Osteoblast (primary cell): ENCODE results near the gene MAPK10. TPM values are rescaled to one million over a fixed set of nuclear protein-coding genes. Genes with fewer than 3 reads are reported as not detected.
"Not testable (repeated sequence)": the region's sequence is repeated elsewhere in the genome, so short reads cannot be mapped to it uniquely, and the experiment has no call there.

ENCODE experiments used
- DNase-seq: peaks from one replicate; pipeline ENCODE4 v3.0.0; 2011; ENCODE audit warnings: low spot score, mixed read lengths; ENCODE audit not compliant: insufficient read length; ENCODE audit errors: missing footprints
- H2AFZ ChIP-seq: 2 replicates; pipeline ENCODE4 v1.6.0; 2011; ENCODE audit warnings: mild to moderate bottlenecking, low read length
- H3K27ac ChIP-seq: 2 replicates; pipeline ENCODE4 v1.5.1; 2011; ENCODE audit warnings: mild to moderate bottlenecking, low read depth, low read length, moderate library complexity
- H3K27me3 ChIP-seq: 2 replicates; pipeline ENCODE4 v1.6.0; 2012; ENCODE audit warnings: mild to moderate bottlenecking, control low read depth, inconsistent platforms, low read length, moderate library complexity; ENCODE audit not compliant: insufficient read depth
- H3K36me3 ChIP-seq: 2 replicates; pipeline ENCODE4 v1.5.1; 2011; ENCODE audit warnings: mild to moderate bottlenecking, low read length, control low read depth, moderate library complexity; ENCODE audit not compliant: insufficient read depth
- H3K4me1 ChIP-seq: 2 replicates; pipeline ENCODE4 v1.5.1; 2011; ENCODE audit warnings: mild to moderate bottlenecking, low read length, control low read depth, moderate library complexity; ENCODE audit not compliant: insufficient read depth
- H3K4me2 ChIP-seq: 2 replicates; pipeline ENCODE4 v1.6.0; 2011; ENCODE audit warnings: mild to moderate bottlenecking, low read length; ENCODE audit not compliant: insufficient read depth
- H3K4me3 ChIP-seq: fragments of 200-600 bp; sonication (generic); 3 replicates; pipeline ENCODE4 v1.5.1; 2012; ENCODE audit warnings: mild to moderate bottlenecking, low read length, inconsistent platforms; ENCODE audit not compliant: insufficient read depth
- H3K79me2 ChIP-seq: 2 replicates; pipeline ENCODE4 v1.6.0; 2012; ENCODE audit warnings: mild to moderate bottlenecking, low read length, control low read depth, inconsistent platforms; ENCODE audit not compliant: insufficient read depth
- H3K9me3 ChIP-seq: 2 replicates; pipeline ENCODE4 v1.5.1; 2011; ENCODE audit warnings: low read depth, low read length, control low read depth
- H4K20me1 ChIP-seq: 2 replicates; pipeline ENCODE4 v1.6.0; 2012; ENCODE audit warnings: mild to moderate bottlenecking, low read length, control low read depth; ENCODE audit not compliant: insufficient read depth
- CTCF ChIP-seq: IDR thresholded peaks from 2 replicates; pipeline ENCODE4 v1.5.1; 2011; ENCODE audit warnings: mild to moderate bottlenecking, low read depth, low read length, moderate library complexity; ENCODE audit errors: extremely low read depth
- total RNA-seq: library from RNA; depleted of rRNA; stranded (reverse); fragments of >200 nt; gene quantifications from 2 replicates; pipeline ENCODE4 v1.2.3, GENCODE V29; 2012

The MAPK10 gene
- total RNA-seq, 1 donor = 13.0 TPM

DNA sequence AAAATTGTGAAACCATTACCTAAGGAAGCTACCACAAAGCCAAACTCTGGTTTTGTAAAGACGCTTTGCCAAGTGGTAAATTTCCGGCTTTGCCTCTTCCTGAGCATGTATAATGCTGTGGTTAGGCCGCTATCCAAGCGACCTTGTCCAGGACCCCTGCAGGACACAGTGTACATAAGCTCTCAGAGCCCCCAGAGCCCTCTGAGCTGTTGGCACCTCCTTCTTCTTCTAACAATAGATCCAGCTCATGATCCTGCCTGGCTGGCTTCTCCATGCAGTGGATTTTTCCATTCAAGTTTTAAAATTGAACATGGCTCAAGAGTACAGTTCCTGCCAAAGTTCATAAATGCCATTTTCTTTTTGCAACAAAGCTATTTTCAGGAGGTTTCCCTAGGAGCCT, 326.7 kb downstream of the MAPK10 start:
- Histone ChIP-seq H3K4me1 (peaks cover 50% of the 10 kb centered on the region), H3K4me3 (peak overlapping the region; percentile 10), H3K79me2 (no peaks in the 10 kb centered on the region), H3K27me3 (no peaks in the 10 kb centered on the region), H3K27ac (peak overlapping the region; percentile 80), H2AFZ (peak overlapping the region; percentile 38), H4K20me1 (no peaks in the 10 kb centered on the region), H3K9me3 (no peaks in the 10 kb centered on the region), H3K36me3 (no peaks in the 10 kb centered on the region), H3K4me2 (peak overlapping the region; percentile 62)
- DNase-seq = peak; percentile 41
- peak; percentile 6 for TF ChIP-seq CTCF

GRCh38 chr4:86032476-86033022, 327.3 kb downstream of the MAPK10 start:
- peak overlapping the region; percentile 80 for H3K27ac ChIP-seq
- peak overlapping the region; percentile 1 for H3K4me3 ChIP-seq
- no peaks in the 10 kb centered on the region for H3K27me3 ChIP-seq
- TF ChIP-seq CTCF = no peak
- H3K36me3 ChIP-seq = no peaks in the 10 kb centered on the region
- peak; percentile 77 for DNase-seq
- H3K4me1 ChIP-seq = peaks cover 50% of the 10 kb centered on the region
- H3K9me3 ChIP-seq = no peaks in the 10 kb centered on the region
- H4K20me1 ChIP-seq = no peaks in the 10 kb centered on the region
- H3K79me2 ChIP-seq = no peaks in the 10 kb centered on the region
- peak overlapping the region; percentile 0 for H2AFZ ChIP-seq
- H3K4me2 ChIP-seq = peak overlapping the region; percentile 62

- H3K4me2 ChIP-seq = peak overlapping the region; percentile 62
- peak; percentile 14 for DNase-seq
Measured at GRCh38 chr4:86031927-86032326, 327.9 kb downstream of the MAPK10 start.

DNA sequence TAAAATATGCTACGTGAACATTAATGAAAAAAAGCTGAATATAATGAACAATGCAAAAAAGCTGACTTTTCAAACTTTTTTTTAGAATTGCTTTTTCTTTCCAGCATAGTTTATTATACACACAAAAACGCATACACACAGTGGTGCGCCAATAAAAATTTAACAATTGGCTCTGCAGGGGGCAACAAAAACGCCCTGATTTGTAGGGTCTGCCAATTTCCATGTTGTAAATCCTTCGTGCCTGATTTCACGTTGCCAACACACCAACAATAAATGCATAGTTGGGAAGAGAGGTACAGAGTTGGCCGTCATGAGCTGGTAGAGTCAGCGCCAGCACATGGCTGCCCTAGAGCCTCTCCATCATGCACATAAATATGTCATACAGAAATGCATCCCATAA, 333.1 kb downstream of the MAPK10 start:
- Histone ChIP-seq H3K79me2 (no peaks in the 10 kb centered on the region), H4K20me1 (no peaks in the 10 kb centered on the region), H2AFZ (no peak overlapping the region), H3K9me3 (no peaks in the 10 kb centered on the region), H3K27ac (no peak overlapping the region), H3K4me1 (peaks cover under 1% of the 10 kb centered on the region), H3K4me2 (no peak overlapping the region), H3K27me3 (no peaks in the 10 kb centered on the region), H3K4me3 (no peak overlapping the region), H3K36me3 (no peaks in the 10 kb centered on the region)
- no peak for TF ChIP-seq CTCF
- DNase-seq = no peak

More at GRCh38 chr4:86031927-86032326, 327.9 kb downstream of the MAPK10 start:
- Histone ChIP-seq H3K27me3 (no peaks in the 10 kb centered on the region), H4K20me1 (no peaks in the 10 kb centered on the region), H3K4me3 (no peak overlapping the region), H3K9me3 (no peaks in the 10 kb centered on the region), H3K27ac (peak overlapping the region; percentile 80), H2AFZ (no peak overlapping the region), H3K4me1 (peaks cover 45% of the 10 kb centered on the region), H3K79me2 (no peaks in the 10 kb centered on the region), H3K36me3 (no peaks in the 10 kb centered on the region)
- TF ChIP-seq CTCF = no peak

DNA sequence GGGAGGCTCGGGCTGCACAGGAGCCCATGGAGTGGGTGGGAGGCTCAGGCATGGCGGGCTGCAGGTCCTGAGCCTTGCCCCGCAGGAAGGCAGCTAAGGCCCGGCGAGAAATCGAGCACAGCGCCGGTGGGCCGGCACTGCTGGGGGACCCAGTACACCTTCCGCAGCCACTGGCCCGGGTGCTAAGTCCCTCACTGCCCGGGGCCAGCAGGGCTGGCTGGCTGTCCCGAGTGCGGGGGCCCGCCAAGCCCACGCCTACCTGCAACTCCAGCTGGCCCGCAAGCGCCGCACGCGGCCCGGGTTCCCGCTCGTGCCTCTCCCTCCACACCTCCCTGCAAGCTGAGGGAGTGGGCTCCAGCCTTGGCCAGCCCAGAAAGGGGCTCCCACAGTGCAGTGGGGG, 338.2 kb downstream of the MAPK10 start:
- not testable (repeated sequence) for DNase-seq, H3K4me2 ChIP-seq, H3K9me3 ChIP-seq, H3K79me2 ChIP-seq, H2AFZ ChIP-seq, H3K27me3 ChIP-seq, H3K4me1 ChIP-seq, H3K36me3 ChIP-seq, H3K27ac ChIP-seq, H4K20me1 ChIP-seq, H3K4me3 ChIP-seq
